Measurements from ENCODE around the gene RFTN2. TPM values are rescaled to one million over a fixed set of nuclear protein-coding genes. Genes with fewer than 3 reads are reported as not detected.

RFTN2 gene
- total and polyA plus RNA-seq, 2 donors (not counting 3 experiments of a cell fraction or from before 2014, with no cell fraction given): 5.0 to 8.0 TPM

DNA sequence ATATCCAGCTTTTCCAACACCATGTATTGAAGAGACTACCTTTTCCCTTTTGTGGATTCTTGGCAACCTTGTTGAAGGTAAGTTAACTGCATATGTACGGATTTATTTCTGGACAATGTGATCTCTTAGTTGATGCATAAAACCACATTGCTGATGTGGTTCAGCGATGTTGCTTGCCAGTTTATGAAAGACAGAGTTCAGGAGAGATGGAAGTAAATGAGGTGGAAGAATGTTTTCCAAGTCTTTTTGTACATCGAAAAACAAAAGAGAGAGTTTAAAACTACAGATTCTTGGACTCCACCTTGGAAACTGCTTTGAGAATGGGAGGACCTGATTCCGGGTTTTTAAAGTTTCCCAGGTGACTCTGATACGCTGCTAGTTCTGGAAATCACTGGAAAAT, 115.7 kb downstream of the RFTN2 start:
- Histone ChIP-seq H4K20me1 (replicated peaks; ENCODE audit: control insufficient read depth, extremely low read depth, insufficient read depth, low read length) (no peaks in the 10 kb centered on the region), H3K9me1 (replicated peaks; ENCODE audit: control insufficient read depth, extremely low read depth, insufficient read depth, low read length) (no peaks in the 10 kb centered on the region), H3K4me3 (replicated peaks in 1 of 3; ENCODE audit: insufficient read depth in 1 of 3, low read depth in 1 of 3, low read length in 3 of 3) (no peak overlapping the region), H3K9ac (replicated peaks; ENCODE audit: extremely low read depth, insufficient read depth, low read length) (no peak overlapping the region), H3K79me2 (ENCODE audit: control insufficient read depth, insufficient read depth, low read length) (no peaks in the 10 kb centered on the region), H3K9me3 (replicated peaks; ENCODE audit: control insufficient read depth, insufficient read depth, low read length) (no peaks in the 10 kb centered on the region), H3K27ac (ENCODE audit: insufficient read depth, low read depth, low read length) (no peak overlapping the region), H2AFZ (ENCODE audit: low read depth, low read length) (no peak overlapping the region), H3K4me2 (ENCODE audit: insufficient read depth, low read length) (no peak overlapping the region), H3K4me1 (ENCODE audit: control insufficient read depth, extremely low read depth, insufficient read depth, low read length) (peaks cover 16% of the 10 kb centered on the region), H3K27me3 (ENCODE audit: control insufficient read depth in 2 of 2, insufficient read depth in 2 of 2, low read length in 2 of 2) (no peaks in the 10 kb centered on the region), H3K36me3 (ENCODE audit: control insufficient read depth in 2 of 2, extremely low read depth in 1 of 2, insufficient read depth in 2 of 2, low read length in 2 of 2) (no peaks in the 10 kb centered on the region)
- TF ChIP-seq FOS (IDR thresholded peaks at IDR 0.05; ENCODE audit: borderline replicate concordance, insufficient read depth, low read length) (no peak), POLR2A (IDR thresholded peaks at IDR 0.05; ENCODE audit: low read depth, low read length) (no peak), MYC (IDR thresholded peaks at IDR 0.05; ENCODE audit: low read depth, low read length) (no peak), EZH2 (IDR thresholded peaks at IDR 0.05; ENCODE audit: borderline replicate concordance, low read depth, low read length, severe bottlenecking) (no peak), MAX (IDR thresholded peaks at IDR 0.05; ENCODE audit: insufficient read depth, insufficient read length) (no peak), POLR2AphosphoS5 (IDR thresholded peaks at IDR 0.05; ENCODE audit: insufficient read depth, low read depth, low read length) (no peak), GATA2 (IDR thresholded peaks at IDR 0.05; ENCODE audit: insufficient read depth, insufficient read length, low read depth, low read length) (no peak), JUN (IDR thresholded peaks at IDR 0.05; ENCODE audit: borderline replicate concordance, insufficient read depth, insufficient read length, low read depth) (no peak)
- TF ChIP-seq, protein P1, sequence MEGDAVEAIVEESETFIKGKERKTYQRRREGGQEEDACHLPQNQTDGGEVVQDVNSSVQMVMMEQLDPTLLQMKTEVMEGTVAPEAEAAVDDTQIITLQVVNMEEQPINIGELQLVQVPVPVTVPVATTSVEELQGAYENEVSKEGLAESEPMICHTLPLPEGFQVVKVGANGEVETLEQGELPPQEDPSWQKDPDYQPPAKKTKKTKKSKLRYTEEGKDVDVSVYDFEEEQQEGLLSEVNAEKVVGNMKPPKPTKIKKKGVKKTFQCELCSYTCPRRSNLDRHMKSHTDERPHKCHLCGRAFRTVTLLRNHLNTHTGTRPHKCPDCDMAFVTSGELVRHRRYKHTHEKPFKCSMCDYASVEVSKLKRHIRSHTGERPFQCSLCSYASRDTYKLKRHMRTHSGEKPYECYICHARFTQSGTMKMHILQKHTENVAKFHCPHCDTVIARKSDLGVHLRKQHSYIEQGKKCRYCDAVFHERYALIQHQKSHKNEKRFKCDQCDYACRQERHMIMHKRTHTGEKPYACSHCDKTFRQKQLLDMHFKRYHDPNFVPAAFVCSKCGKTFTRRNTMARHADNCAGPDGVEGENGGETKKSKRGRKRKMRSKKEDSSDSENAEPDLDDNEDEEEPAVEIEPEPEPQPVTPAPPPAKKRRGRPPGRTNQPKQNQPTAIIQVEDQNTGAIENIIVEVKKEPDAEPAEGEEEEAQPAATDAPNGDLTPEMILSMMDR (IDR thresholded peaks at IDR 0.05; ENCODE audit: extremely low read depth in 1 of 2, insufficient read depth in 1 of 2, low read depth in 1 of 2, low read length in 2 of 2): no peak
- CTCF ChIA-PET: no interaction called here
- FAIRE-seq (no peak), DNase-seq (ENCODE audit: low read depth, low spot score) (no peak)
- dilution Hi-C loops (cut with MboI; ENCODE audit: extremely low pct_ligation_motif_present, low sequenced_read_pairs) (no loop called here), intact Hi-C loops (cut with micrococcal nuclease) (loop anchor here (5.0 kb wide), 2 partner anchors 57 to 118 kb away; partner anchors contain the start of genes HSPE1 and RFTN2)
- POLR2A ChIA-PET: no interaction called here
- no TSS peak for BruUV-seq (replicated peaks)

Measured in endothelial cell of umbilical vein (primary cell).